Hepatocyte (in vitro differentiated cells): Measurements from ENCODE around the gene TUBA1B.
A peak's percentile ranks its signal among the peaks of the same experiment; 100 is the strongest.

ENCODE experiments used
- CTCF ChIP-seq: fragments of 200-600 bp; sonication (generic); IDR thresholded peaks from 2 replicates; pipeline ENCODE4 v1.5.1; 2016; ENCODE audit warnings: antibody characterized with exemption, mild to moderate bottlenecking; ENCODE audit not compliant: poor library complexity
- EZH2 ChIP-seq: fragments of 200-600 bp; sonication (generic); IDR thresholded peaks from 2 replicates; pipeline ENCODE4 v1.6.1; 2016; ENCODE audit warnings: antibody characterized with exemption, mild to moderate bottlenecking, borderline replicate concordance

GRCh38 chr12:49130151-49131050 is 794 bp downstream of the TUBA1B start:
- TF ChIP-seq CTCF (peak; percentile 89), EZH2 (no peak)
